Peyer's patch (tissue), 4 donors: ENCODE measurements around the gene GZF1.

Experiments
- CTCF ChIP-seq, 6 experiments: fragments of 450-650 bp in 4 of 6; fragments of 200-600 bp in 2 of 6; sonication (generic) in 1 of 6; IDR thresholded peaks; one replicate each; pipeline ENCODE4 v1.5.1; 2017 to 2019; ENCODE audit warnings: antibody characterized with exemption in 6 of 6, mild to moderate bottlenecking in 3 of 6, moderate library complexity in 1 of 6
- POLR2A ChIP-seq, 2 donors: fragments of 450-650 bp; IDR thresholded peaks; one replicate each; pipeline ENCODE4 v1.5.1; 2017; ENCODE audit warnings: antibody characterized with exemption in 2 of 2, mild to moderate bottlenecking in 2 of 2, moderate library complexity in 2 of 2

GRCh38 chr20:23375827-23376226 is 13.8 kb downstream of the GZF1 start:
- TF ChIP-seq CTCF (IDR thresholded peaks at IDR 0.05) (no peak), POLR2A (IDR thresholded peaks at IDR 0.05) (no peak)
